ENCODE measurements around the gene OR56A5. TPM values are rescaled to one million over a fixed set of nuclear protein-coding genes. Genes with fewer than 3 reads are reported as not detected.

OR56A5 gene
- total and polyA plus RNA-seq, 4 donors = not detected

DNA sequence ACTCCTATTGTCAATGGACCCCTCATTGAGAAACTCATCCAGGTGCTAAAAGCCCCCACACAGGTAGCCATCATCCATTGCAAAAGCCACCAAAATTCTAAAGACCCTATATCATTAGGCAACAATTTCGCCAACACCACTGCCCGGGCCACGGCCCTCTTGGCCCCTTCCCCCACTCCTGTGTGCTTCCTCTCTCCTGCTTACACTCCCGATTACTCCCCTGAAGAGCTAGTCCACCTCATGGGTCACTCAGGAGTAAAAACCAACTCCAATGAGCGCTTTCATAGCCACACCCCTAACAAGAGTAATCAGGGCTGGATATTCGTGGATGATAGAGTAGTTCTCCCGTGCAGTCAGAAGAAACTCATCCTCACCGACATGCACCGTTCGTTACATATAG lies 35.2 kb downstream of the OR56A5 start:
- H3K36me3 ChIP-seq (ENCODE audit: control insufficient read depth in 4 of 4, insufficient read depth in 3 of 4, low read depth in 1 of 4, low read length in 3 of 4) = no peaks in the 10 kb centered on the region
- 86% methylated on average over 10 of the region's 10 CpGs for WGBS

DNA sequence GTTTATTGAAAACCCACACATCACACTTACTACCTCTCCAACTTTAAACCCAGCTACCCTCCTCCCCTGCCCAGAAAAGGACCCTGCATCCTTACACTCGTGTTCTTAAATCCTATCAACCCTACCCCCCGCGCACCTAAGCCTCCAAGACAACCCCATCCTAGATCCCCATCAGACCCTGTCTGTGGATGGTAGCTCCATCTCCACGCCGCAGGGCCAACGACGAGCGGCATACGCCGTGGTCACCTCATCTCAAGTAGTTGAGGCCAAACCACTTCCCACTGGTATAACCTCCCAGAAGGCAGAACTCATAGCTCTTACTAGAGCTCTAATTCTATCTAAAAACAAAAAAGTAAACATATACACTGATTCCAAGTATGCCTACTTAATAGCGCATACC lies 35.6 kb downstream of the OR56A5 start:
- Histone ChIP-seq H3K27me3 (ENCODE audit: control insufficient read depth in 4 of 4, insufficient read depth in 4 of 4, low read length in 3 of 4) (peaks cover 0 to 2% (median 0%) of the 10 kb centered on the region in 4 donors), H3K27ac (ENCODE audit: low read depth in 1 of 2, low read length in 2 of 2) (no peak overlapping the region), H3K4me3 (ENCODE audit: low read depth in 1 of 3, low read length in 3 of 3) (no peak overlapping the region), H3K36me3 (ENCODE audit: control insufficient read depth in 4 of 4, insufficient read depth in 3 of 4, low read depth in 1 of 4, low read length in 3 of 4) (no peaks in the 10 kb centered on the region), H3K9ac (ENCODE audit: low read depth in 1 of 2, low read length in 2 of 2) (no peak overlapping the region), H3K4me1 (ENCODE audit: control insufficient read depth in 4 of 4, insufficient read depth in 4 of 4, low read length in 3 of 4) (no peaks in the 10 kb centered on the region), H3K9me3 (ENCODE audit: control insufficient read depth in 4 of 4, low read length in 3 of 4) (peaks cover 0 to 1% (median 0%) of the 10 kb centered on the region in 4 donors)
- WGBS = 94% methylated on average over 11 of the region's 11 CpGs
- TF ChIP-seq, protein P1, sequence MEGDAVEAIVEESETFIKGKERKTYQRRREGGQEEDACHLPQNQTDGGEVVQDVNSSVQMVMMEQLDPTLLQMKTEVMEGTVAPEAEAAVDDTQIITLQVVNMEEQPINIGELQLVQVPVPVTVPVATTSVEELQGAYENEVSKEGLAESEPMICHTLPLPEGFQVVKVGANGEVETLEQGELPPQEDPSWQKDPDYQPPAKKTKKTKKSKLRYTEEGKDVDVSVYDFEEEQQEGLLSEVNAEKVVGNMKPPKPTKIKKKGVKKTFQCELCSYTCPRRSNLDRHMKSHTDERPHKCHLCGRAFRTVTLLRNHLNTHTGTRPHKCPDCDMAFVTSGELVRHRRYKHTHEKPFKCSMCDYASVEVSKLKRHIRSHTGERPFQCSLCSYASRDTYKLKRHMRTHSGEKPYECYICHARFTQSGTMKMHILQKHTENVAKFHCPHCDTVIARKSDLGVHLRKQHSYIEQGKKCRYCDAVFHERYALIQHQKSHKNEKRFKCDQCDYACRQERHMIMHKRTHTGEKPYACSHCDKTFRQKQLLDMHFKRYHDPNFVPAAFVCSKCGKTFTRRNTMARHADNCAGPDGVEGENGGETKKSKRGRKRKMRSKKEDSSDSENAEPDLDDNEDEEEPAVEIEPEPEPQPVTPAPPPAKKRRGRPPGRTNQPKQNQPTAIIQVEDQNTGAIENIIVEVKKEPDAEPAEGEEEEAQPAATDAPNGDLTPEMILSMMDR (IDR thresholded peaks at IDR 0.05; ENCODE audit: low read depth, low read length, missing input control) = no peak
- no peak for TF ChIP-seq HNF4G (IDR thresholded peaks at IDR 0.05)
- TF ChIP-seq, protein P2, sequence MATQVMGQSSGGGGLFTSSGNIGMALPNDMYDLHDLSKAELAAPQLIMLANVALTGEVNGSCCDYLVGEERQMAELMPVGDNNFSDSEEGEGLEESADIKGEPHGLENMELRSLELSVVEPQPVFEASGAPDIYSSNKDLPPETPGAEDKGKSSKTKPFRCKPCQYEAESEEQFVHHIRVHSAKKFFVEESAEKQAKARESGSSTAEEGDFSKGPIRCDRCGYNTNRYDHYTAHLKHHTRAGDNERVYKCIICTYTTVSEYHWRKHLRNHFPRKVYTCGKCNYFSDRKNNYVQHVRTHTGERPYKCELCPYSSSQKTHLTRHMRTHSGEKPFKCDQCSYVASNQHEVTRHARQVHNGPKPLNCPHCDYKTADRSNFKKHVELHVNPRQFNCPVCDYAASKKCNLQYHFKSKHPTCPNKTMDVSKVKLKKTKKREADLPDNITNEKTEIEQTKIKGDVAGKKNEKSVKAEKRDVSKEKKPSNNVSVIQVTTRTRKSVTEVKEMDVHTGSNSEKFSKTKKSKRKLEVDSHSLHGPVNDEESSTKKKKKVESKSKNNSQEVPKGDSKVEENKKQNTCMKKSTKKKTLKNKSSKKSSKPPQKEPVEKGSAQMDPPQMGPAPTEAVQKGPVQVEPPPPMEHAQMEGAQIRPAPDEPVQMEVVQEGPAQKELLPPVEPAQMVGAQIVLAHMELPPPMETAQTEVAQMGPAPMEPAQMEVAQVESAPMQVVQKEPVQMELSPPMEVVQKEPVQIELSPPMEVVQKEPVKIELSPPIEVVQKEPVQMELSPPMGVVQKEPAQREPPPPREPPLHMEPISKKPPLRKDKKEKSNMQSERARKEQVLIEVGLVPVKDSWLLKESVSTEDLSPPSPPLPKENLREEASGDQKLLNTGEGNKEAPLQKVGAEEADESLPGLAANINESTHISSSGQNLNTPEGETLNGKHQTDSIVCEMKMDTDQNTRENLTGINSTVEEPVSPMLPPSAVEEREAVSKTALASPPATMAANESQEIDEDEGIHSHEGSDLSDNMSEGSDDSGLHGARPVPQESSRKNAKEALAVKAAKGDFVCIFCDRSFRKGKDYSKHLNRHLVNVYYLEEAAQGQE (IDR thresholded peaks at IDR 0.05) = no peak
- TF ChIP-seq, protein P3, sequence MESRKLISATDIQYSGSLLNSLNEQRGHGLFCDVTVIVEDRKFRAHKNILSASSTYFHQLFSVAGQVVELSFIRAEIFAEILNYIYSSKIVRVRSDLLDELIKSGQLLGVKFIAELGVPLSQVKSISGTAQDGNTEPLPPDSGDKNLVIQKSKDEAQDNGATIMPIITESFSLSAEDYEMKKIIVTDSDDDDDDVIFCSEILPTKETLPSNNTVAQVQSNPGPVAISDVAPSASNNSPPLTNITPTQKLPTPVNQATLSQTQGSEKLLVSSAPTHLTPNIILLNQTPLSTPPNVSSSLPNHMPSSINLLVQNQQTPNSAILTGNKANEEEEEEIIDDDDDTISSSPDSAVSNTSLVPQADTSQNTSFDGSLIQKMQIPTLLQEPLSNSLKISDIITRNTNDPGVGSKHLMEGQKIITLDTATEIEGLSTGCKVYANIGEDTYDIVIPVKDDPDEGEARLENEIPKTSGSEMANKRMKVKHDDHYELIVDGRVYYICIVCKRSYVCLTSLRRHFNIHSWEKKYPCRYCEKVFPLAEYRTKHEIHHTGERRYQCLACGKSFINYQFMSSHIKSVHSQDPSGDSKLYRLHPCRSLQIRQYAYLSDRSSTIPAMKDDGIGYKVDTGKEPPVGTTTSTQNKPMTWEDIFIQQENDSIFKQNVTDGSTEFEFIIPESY (IDR thresholded peaks at IDR 0.05) = no peak
- TF ChIP-seq EGR1 (IDR thresholded peaks at IDR 0.05; ENCODE audit: low read depth in 2 of 2) = no peak
- TF ChIP-seq YY1 (IDR thresholded peaks at IDR 0.05) = no peak
- no peak for TF ChIP-seq RXRA (IDR thresholded peaks at IDR 0.05)
- TF ChIP-seq HNF4A (conservative IDR thresholded peaks at IDR 0.05) = no peak
- no peak for DNase-seq (ENCODE audit: low spot score)

More for the DNA sequence above, 35.2 kb downstream of the OR56A5 start:
- Histone ChIP-seq H3K4me3 (ENCODE audit: low read depth in 1 of 3, low read length in 3 of 3) (no peak overlapping the region), H3K9me3 (ENCODE audit: control insufficient read depth in 4 of 4, low read length in 3 of 4) (peaks cover 0 to 1% (median 0%) of the 10 kb centered on the region in 4 donors), H3K9ac (ENCODE audit: low read depth in 1 of 2, low read length in 2 of 2) (no peak overlapping the region), H3K4me1 (ENCODE audit: control insufficient read depth in 4 of 4, insufficient read depth in 4 of 4, low read length in 3 of 4) (no peaks in the 10 kb centered on the region), H3K27ac (ENCODE audit: low read depth in 1 of 2, low read length in 2 of 2) (no peak overlapping the region), H3K27me3 (ENCODE audit: control insufficient read depth in 4 of 4, insufficient read depth in 4 of 4, low read length in 3 of 4) (peaks cover 0 to 2% (median 0%) of the 10 kb centered on the region in 4 donors)
- TF ChIP-seq FOXA2 (IDR thresholded peaks at IDR 0.05) = no peak
- DNase-seq (ENCODE audit: low spot score) = no peak

DNA sequence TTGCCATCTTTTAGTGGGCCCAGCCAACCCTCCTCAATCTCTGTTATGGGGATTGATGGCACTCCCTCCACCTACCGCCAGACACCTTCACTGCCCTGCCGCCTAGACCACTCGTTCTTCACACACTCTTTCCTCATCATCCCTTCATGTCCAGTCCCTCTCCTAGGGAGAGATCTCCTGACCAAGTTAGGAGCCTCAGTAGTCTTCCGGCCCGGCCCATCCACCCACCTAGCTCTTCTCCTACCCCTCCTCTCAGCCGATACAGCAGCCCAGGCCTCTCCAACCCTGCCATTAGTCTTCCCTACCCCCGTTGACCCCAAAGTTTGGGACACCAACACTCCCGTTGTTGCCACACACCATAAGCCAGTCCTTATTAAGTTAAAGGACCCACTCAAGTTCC lies 37.2 kb downstream of the OR56A5 start:
- Histone ChIP-seq H3K9me3 (ENCODE audit: control insufficient read depth in 4 of 4, low read length in 3 of 4) (peaks cover 0 to 1% (median 0%) of the 10 kb centered on the region in 4 donors), H3K27ac (ENCODE audit: low read depth in 1 of 2, low read length in 2 of 2) (no peak overlapping the region), H3K27me3 (ENCODE audit: control insufficient read depth in 4 of 4, insufficient read depth in 4 of 4, low read length in 3 of 4) (no peaks in the 10 kb centered on the region), H3K4me3 (ENCODE audit: low read depth in 1 of 3, low read length in 3 of 3) (no peak overlapping the region), H3K9ac (ENCODE audit: low read depth in 1 of 2, low read length in 2 of 2) (no peak overlapping the region), H3K36me3 (ENCODE audit: control insufficient read depth in 4 of 4, insufficient read depth in 3 of 4, low read depth in 1 of 4, low read length in 3 of 4) (no peaks in the 10 kb centered on the region), H3K4me1 (ENCODE audit: control insufficient read depth in 4 of 4, insufficient read depth in 4 of 4, low read length in 3 of 4) (no peaks in the 10 kb centered on the region)
- TF ChIP-seq HNF4A (conservative IDR thresholded peaks at IDR 0.05) (no peak), SP1 (IDR thresholded peaks at IDR 0.05) (no peak), HNF4G (IDR thresholded peaks at IDR 0.05) (no peak), RAD21 (IDR thresholded peaks at IDR 0.05) (no peak)
- TF ChIP-seq, protein P4, sequence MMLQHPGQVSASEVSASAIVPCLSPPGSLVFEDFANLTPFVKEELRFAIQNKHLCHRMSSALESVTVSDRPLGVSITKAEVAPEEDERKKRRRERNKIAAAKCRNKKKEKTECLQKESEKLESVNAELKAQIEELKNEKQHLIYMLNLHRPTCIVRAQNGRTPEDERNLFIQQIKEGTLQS (IDR thresholded peaks at IDR 0.05) = no peak
- no peak for DNase-seq (ENCODE audit: low spot score)
- WGBS = 87% methylated on average over 8 of the region's 8 CpGs
